Measurements from ENCODE around the gene ANKRD10. TPM values are rescaled to one million over a fixed set of nuclear protein-coding genes. Genes with fewer than 3 reads are reported as not detected.
"Not testable (repeated sequence)": the region's sequence is repeated elsewhere in the genome, so short reads cannot be mapped to it uniquely, and the experiment has no call there.

ANKRD10 gene
- total RNA-seq, 2 experiments from 2014 or later, result 83.9 to 86.3 TPM

- CTCF ChIA-PET, result no interaction called here
- no peak for DNase-seq
These were observed 39.1 kb upstream of the ANKRD10 start for GRCh38 chr13:110953833-110954532.

GRCh38 chr13:110953416-110953815 lies 38.5 kb upstream of the ANKRD10 start:
- ATAC-seq (no peak), DNase-seq (no peak)
- H3K4me3 Mint-ChIP-seq, result no peak overlapping the region
- no peaks in the 10 kb centered on the region for H3K4me1 Mint-ChIP-seq (ENCODE audit: low read depth)
- H3K9me3 Mint-ChIP-seq (ENCODE audit: insufficient read depth), result no peaks in the 10 kb centered on the region
- no peaks in the 10 kb centered on the region for H3K36me3 Mint-ChIP-seq (ENCODE audit: low read depth)
- H3K27ac Mint-ChIP-seq, result no peak overlapping the region
- ChIA-PET POLR2A (no interaction called here), CTCF (no interaction called here)
- no peaks in the 10 kb centered on the region for H3K27me3 Mint-ChIP-seq (ENCODE audit: low read depth)

More at GRCh38 chr13:110953833-110954532, 39.1 kb upstream of the ANKRD10 start:
- POLR2A ChIA-PET, result interaction anchor here (0.6 kb wide), 1 partner anchor 25 kb away, joined by 3 read pairs; no protein-coding TSS in a partner anchor
- no peaks in the 10 kb centered on the region for H3K27me3 Mint-ChIP-seq (ENCODE audit: low read depth)
- no peaks in the 10 kb centered on the region for H3K9me3 Mint-ChIP-seq (ENCODE audit: insufficient read depth)
- H3K27ac Mint-ChIP-seq, result no peak overlapping the region
- no peak for ATAC-seq
- H3K4me1 Mint-ChIP-seq (ENCODE audit: low read depth), result no peaks in the 10 kb centered on the region
- no peak overlapping the region for H3K4me3 Mint-ChIP-seq
- no peaks in the 10 kb centered on the region for H3K36me3 Mint-ChIP-seq (ENCODE audit: low read depth)

- H3K36me3 Mint-ChIP-seq (ENCODE audit: low read depth); DNase-seq; H3K4me3 Mint-ChIP-seq; H3K27ac Mint-ChIP-seq; CTCF ChIA-PET; H3K4me1 Mint-ChIP-seq (ENCODE audit: low read depth); POLR2A ChIA-PET; H3K27me3 Mint-ChIP-seq (ENCODE audit: low read depth); ATAC-seq; H3K9me3 Mint-ChIP-seq (ENCODE audit: insufficient read depth): not testable (repeated sequence)
These were observed 37.3 kb upstream of the ANKRD10 start for GRCh38 chr13:110952135-110952534.

GRCh38 chr13:110950819-110951570 lies 36.1 kb upstream of the ANKRD10 start:
- CTCF ChIA-PET, result no interaction called here
- Mint-ChIP-seq H3K9me3 (ENCODE audit: insufficient read depth) (no peaks in the 10 kb centered on the region), H3K4me1 (ENCODE audit: low read depth) (no peaks in the 10 kb centered on the region), H3K4me3 (no peak overlapping the region), H3K27ac (no peak overlapping the region), H3K36me3 (ENCODE audit: low read depth) (no peaks in the 10 kb centered on the region), H3K27me3 (ENCODE audit: low read depth) (no peaks in the 10 kb centered on the region)
- POLR2A ChIA-PET, result no interaction called here
- no peak for ATAC-seq
- no peak for DNase-seq

GRCh38 chr13:110950356-110950755 lies 35.5 kb upstream of the ANKRD10 start:
- Mint-ChIP-seq H3K27ac (no peak overlapping the region), H3K9me3 (ENCODE audit: insufficient read depth) (no peaks in the 10 kb centered on the region), H3K36me3 (ENCODE audit: low read depth) (no peaks in the 10 kb centered on the region), H3K4me3 (no peak overlapping the region), H3K27me3 (ENCODE audit: low read depth) (no peaks in the 10 kb centered on the region), H3K4me1 (ENCODE audit: low read depth) (no peaks in the 10 kb centered on the region)
- ATAC-seq, result no peak
- no peak for DNase-seq
- POLR2A ChIA-PET, result no interaction called here
- CTCF ChIA-PET, result no interaction called here

- CTCF ChIA-PET, result no interaction called here
- no peaks in the 10 kb centered on the region for H3K36me3 Mint-ChIP-seq (ENCODE audit: low read depth)
These were observed 34.8 kb upstream of the ANKRD10 start for GRCh38 chr13:110949628-110950027.

GRCh38 chr13:110949116-110949515 lies 34.2 kb upstream of the ANKRD10 start:
- ATAC-seq (no peak), DNase-seq (no peak)
- no peaks in the 10 kb centered on the region for H3K27me3 Mint-ChIP-seq (ENCODE audit: low read depth)

More at GRCh38 chr13:110949628-110950027, 34.8 kb upstream of the ANKRD10 start:
- POLR2A ChIA-PET, result no interaction called here
- no peaks in the 10 kb centered on the region for H3K27me3 Mint-ChIP-seq (ENCODE audit: low read depth)
- H3K9me3 Mint-ChIP-seq (ENCODE audit: insufficient read depth), result no peaks in the 10 kb centered on the region
- no peak for DNase-seq
- no peak for ATAC-seq
- no peak overlapping the region for H3K27ac Mint-ChIP-seq
- H3K4me3 Mint-ChIP-seq, result no peak overlapping the region
- no peaks in the 10 kb centered on the region for H3K4me1 Mint-ChIP-seq (ENCODE audit: low read depth)

GRCh38 chr13:110947338-110947737 lies 32.5 kb upstream of the ANKRD10 start:
- DNase-seq; H3K9me3 Mint-ChIP-seq (ENCODE audit: insufficient read depth); H3K4me1 Mint-ChIP-seq (ENCODE audit: low read depth); H3K36me3 Mint-ChIP-seq (ENCODE audit: low read depth); ATAC-seq; H3K4me3 Mint-ChIP-seq; H3K27me3 Mint-ChIP-seq (ENCODE audit: low read depth); POLR2A ChIA-PET; H3K27ac Mint-ChIP-seq: not testable (repeated sequence)
- CTCF ChIA-PET, result interaction anchor here (1.3 kb wide), 1 partner anchor 121 kb away, joined by 4 read pairs; no protein-coding TSS in a partner anchor

More at GRCh38 chr13:110949116-110949515, 34.2 kb upstream of the ANKRD10 start:
- no peaks in the 10 kb centered on the region for H3K4me1 Mint-ChIP-seq (ENCODE audit: low read depth)
- H3K4me3 Mint-ChIP-seq, result no peak overlapping the region
- H3K9me3 Mint-ChIP-seq (ENCODE audit: insufficient read depth), result no peaks in the 10 kb centered on the region
- CTCF ChIA-PET, result no interaction called here
- no peak overlapping the region for H3K27ac Mint-ChIP-seq
- H3K36me3 Mint-ChIP-seq (ENCODE audit: low read depth), result no peaks in the 10 kb centered on the region
- POLR2A ChIA-PET, result no interaction called here

GRCh38 chr13:110945928-110946570 lies 31.2 kb upstream of the ANKRD10 start:
- no peaks in the 10 kb centered on the region for H3K36me3 Mint-ChIP-seq (ENCODE audit: low read depth)
- no peak for ATAC-seq
- ChIA-PET CTCF (no interaction called here), POLR2A (no interaction called here)
- no peak overlapping the region for H3K27ac Mint-ChIP-seq
- H3K9me3 Mint-ChIP-seq (ENCODE audit: insufficient read depth), result no peaks in the 10 kb centered on the region
- H3K4me3 Mint-ChIP-seq, result no peak overlapping the region
- no peak for DNase-seq
- no peaks in the 10 kb centered on the region for H3K27me3 Mint-ChIP-seq (ENCODE audit: low read depth)
- H3K4me1 Mint-ChIP-seq (ENCODE audit: low read depth), result peaks cover 9% of the 10 kb centered on the region

- Mint-ChIP-seq H3K27me3 (ENCODE audit: low read depth) (no peaks in the 10 kb centered on the region), H3K36me3 (ENCODE audit: low read depth) (no peaks in the 10 kb centered on the region), H3K9me3 (ENCODE audit: insufficient read depth) (no peaks in the 10 kb centered on the region), H3K4me3 (no peak overlapping the region), H3K27ac (no peak overlapping the region), H3K4me1 (ENCODE audit: low read depth) (peaks cover 9% of the 10 kb centered on the region)
- ATAC-seq (no peak), DNase-seq (no peak)
- CTCF ChIA-PET, result interaction anchor here (1.0 kb wide), 1 partner anchor 93 kb away, joined by 3 read pairs; no protein-coding TSS in a partner anchor
- POLR2A ChIA-PET, result no interaction called here
These were observed 30.4 kb upstream of the ANKRD10 start for GRCh38 chr13:110944968-110945927.

- H3K4me1 Mint-ChIP-seq (ENCODE audit: low read depth), result peaks cover 9% of the 10 kb centered on the region
- no peaks in the 10 kb centered on the region for H3K36me3 Mint-ChIP-seq (ENCODE audit: low read depth)
- H3K4me3 Mint-ChIP-seq, result no peak overlapping the region
- POLR2A ChIA-PET, result no interaction called here
- H3K9me3 Mint-ChIP-seq (ENCODE audit: insufficient read depth), result no peaks in the 10 kb centered on the region
- H3K27me3 Mint-ChIP-seq (ENCODE audit: low read depth), result no peaks in the 10 kb centered on the region
- no peak overlapping the region for H3K27ac Mint-ChIP-seq
- peak; percentile 39 for DNase-seq
- peak; percentile 58 for ATAC-seq
- CTCF ChIA-PET, result interaction anchor here (1.0 kb wide), 1 partner anchor 94 kb away, joined by 3 read pairs; no protein-coding TSS in a partner anchor
These were observed 29.5 kb upstream of the ANKRD10 start for GRCh38 chr13:110944121-110944967.
